Thyroid gland (tissue), 4 donors: ENCODE measurements around the gene EGF. TPM values are rescaled to one million over a fixed set of nuclear protein-coding genes. Genes with fewer than 3 reads are reported as not detected.
A peak's percentile ranks its signal among the peaks of the same experiment; 100 is the strongest.

Source experiments
- DNase-seq, 2 donors: peaks; one replicate each; pipeline ENCODE4 v3.0.0-alpha.2; 2019
- H3K27ac ChIP-seq, 3 donors: fragments of 200-600 bp; sonication (generic); 1 replicate in 2 of 3; 2 replicates in 1 of 3; pipeline ENCODE4 v1.5.1; 2016 to 2019; ENCODE audit warnings: mild to moderate bottlenecking in 1 of 3, moderate library complexity in 1 of 3
- H3K27me3 ChIP-seq: fragments of 200-600 bp; sonication (generic); one replicate; pipeline ENCODE4 v1.5.1; 2019
- H3K36me3 ChIP-seq, 2 donors: fragments of 200-600 bp; sonication (generic); one replicate each; pipeline ENCODE4 v1.5.1; 2016 to 2019
- H3K4me1 ChIP-seq, 2 donors: fragments of 200-600 bp; sonication (generic); one replicate each; pipeline ENCODE4 v1.5.1; 2017 to 2019
- H3K4me3 ChIP-seq, 3 donors: fragments of 200-600 bp; sonication (generic); replicated peaks in 1 of 3; 1 replicate in 2 of 3; 2 replicates in 1 of 3; pipeline ENCODE4 v1.5.1; 2016; ENCODE audit warnings: mild to moderate bottlenecking in 1 of 3
- H3K9me3 ChIP-seq: fragments of 200-600 bp; sonication (generic); one replicate; pipeline ENCODE4 v1.5.1; 2017
- POLR2A ChIP-seq, 2 donors: fragments of 450-650 bp; IDR thresholded peaks; one replicate each; pipeline ENCODE4 v1.6.1; 2017; ENCODE audit warnings: antibody characterized with exemption in 2 of 2, mild to moderate bottlenecking in 2 of 2, moderate library complexity in 1 of 2
- WGBS, 2 donors: methylation state at CpG; one replicate each; pipeline ENCODE4 v1.1.5; 2017; 5-methylcytosine and 5-hydroxymethylcytosine counted together
- intact Hi-C: fragments of 100-400 bp; cut with DNase I; formaldehyde crosslinking; loops from one replicate; pipeline ENCODE4 v1.15.1; 2023
- small RNA-seq: library from RNA; depleted of rRNA; stranded (forward); fragments of <200 nt; gene quantifications from one replicate; pipeline ENCODE3, GENCODE V24; 2016
- total RNA-seq, 4 donors: library from RNA; depleted of rRNA; stranded (reverse); fragments of >200 nt; gene quantifications; one replicate each; pipeline ENCODE4 v1.2.3, GENCODE V29; 2016
- TF ChIP-seq, protein P1 (sequence below), 6 experiments: fragments of 200-600 bp in 3 of 6; fragments of 450-650 bp in 3 of 6; sonication (generic) in 3 of 6; IDR thresholded peaks; one replicate each; pipeline ENCODE4 v1.5.1; 2016 to 2019; ENCODE audit warnings: antibody characterized with exemption in 6 of 6, mild to moderate bottlenecking in 2 of 6, inconsistent platforms in 1 of 6, moderate library complexity in 1 of 6

Gene EGF
- total RNA-seq, 4 donors from 2014 or later = 3.1 to 9.4 (median 7.9) TPM

DNA sequence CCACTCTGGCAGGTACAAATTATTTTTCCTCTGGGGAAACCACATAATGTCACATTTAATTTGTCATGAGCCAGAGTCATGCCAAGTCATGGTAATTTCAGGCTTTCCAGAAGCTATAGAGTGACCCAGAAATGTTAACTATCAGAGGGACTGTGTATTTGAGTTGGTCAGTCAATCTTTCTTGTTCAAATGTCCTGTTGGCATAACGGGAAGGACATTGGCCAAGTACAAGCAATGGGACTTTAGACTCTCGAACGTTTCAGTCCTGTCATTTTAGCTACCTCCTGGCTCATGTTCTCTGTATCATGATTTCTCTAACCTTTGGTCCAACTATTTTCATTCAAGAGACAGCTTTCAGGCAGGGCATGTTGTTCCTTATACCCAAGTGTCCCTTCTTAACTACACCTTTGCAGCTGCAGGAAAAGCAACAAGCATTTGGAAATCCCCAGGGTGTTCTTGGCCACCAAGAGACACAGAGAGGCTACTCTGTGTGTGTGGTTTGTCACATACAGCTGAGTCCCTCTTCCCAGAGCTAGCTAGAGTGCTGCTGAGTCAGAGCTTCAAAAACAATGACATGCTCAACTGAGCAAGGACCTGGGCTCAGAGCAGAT is 142.6 kb downstream of the EGF start:
- Histone ChIP-seq H3K27me3 (no peaks in the 10 kb centered on the region), H3K9me3 (no peaks in the 10 kb centered on the region), H3K4me1 (peaks cover 2 to 10% of the 10 kb centered on the region in 2 donors), H3K36me3 (no peaks in the 10 kb centered on the region), H3K27ac (peak overlapping the region in 2 of 3 donors; percentile 22 to 42), H3K4me3 (no peak overlapping the region)
- whole genome bisulfite sequencing, 2 donors = 22 to 28% methylated on average over 3 of the region's 3 CpGs
- peak; percentile 71 to 79 for DNase-seq
- no peak for TF ChIP-seq POLR2A (IDR thresholded peaks at IDR 0.05)
- TF ChIP-seq, protein P1, sequence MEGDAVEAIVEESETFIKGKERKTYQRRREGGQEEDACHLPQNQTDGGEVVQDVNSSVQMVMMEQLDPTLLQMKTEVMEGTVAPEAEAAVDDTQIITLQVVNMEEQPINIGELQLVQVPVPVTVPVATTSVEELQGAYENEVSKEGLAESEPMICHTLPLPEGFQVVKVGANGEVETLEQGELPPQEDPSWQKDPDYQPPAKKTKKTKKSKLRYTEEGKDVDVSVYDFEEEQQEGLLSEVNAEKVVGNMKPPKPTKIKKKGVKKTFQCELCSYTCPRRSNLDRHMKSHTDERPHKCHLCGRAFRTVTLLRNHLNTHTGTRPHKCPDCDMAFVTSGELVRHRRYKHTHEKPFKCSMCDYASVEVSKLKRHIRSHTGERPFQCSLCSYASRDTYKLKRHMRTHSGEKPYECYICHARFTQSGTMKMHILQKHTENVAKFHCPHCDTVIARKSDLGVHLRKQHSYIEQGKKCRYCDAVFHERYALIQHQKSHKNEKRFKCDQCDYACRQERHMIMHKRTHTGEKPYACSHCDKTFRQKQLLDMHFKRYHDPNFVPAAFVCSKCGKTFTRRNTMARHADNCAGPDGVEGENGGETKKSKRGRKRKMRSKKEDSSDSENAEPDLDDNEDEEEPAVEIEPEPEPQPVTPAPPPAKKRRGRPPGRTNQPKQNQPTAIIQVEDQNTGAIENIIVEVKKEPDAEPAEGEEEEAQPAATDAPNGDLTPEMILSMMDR (IDR thresholded peaks at IDR 0.05) = no peak
- intact Hi-C loops = no loop called here

DNA sequence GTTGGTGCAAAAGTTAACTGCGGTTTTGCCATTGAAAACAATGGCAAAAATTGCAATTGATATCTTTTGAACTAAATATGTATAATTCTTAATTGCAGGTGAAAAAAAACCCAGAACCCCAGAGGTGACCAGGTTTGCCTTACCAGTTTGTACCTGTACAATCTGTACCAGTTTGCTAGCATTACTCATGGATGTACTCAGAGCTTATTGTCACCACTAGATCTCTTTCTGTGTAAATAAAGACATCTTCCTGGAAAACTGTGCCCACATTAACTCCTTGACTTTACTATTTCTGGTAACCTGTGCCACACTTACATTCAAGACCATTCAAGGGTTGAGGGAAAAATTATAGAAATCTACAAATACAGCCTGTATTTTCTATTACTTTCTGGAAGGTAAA is 146.0 kb downstream of the EGF start:
- intact Hi-C loops = no loop called here

DNA sequence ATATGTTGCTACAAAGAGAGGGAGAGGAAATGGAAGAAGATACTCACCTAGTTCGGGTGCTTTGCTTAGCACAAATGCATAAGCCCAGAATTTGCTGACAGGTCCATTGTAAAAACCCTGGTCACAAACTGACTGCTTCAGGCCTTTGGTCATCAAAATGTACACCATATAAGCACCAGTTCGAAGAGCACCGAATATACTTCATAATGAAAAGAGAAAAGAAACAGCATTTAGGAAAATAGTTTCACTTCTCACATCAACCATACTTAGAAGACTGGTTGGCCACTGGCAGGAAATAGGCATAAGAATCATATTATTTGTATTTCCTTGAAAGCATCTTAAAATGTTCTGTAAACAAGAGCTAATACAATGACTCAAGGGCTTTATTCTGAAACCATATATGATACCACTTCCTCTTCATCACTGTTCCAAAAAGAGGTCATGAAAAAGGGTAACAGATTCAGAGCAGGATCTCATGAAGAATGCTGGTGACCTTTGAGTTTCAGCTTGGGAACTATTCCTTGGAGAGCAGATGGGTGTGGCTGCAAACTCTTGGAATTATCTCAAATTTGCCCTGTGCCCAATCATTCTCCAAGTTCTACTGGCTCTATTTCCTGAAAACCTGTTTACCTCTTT is 147.0 kb downstream of the EGF start:
- intact Hi-C loops = no loop called here
- Histone ChIP-seq H3K9me3 (no peaks in the 10 kb centered on the region), H3K4me3 (no peak overlapping the region), H3K4me1 (peaks cover 3 to 14% of the 10 kb centered on the region in 2 donors), H3K27me3 (no peaks in the 10 kb centered on the region), H3K27ac (no peak overlapping the region), H3K36me3 (no peaks in the 10 kb centered on the region)
- WGBS, 2 donors = 88 to 90% methylated on average over 3 of the region's 3 CpGs
- TF ChIP-seq, protein P1 (IDR thresholded peaks at IDR 0.05) = no peak
- no peak for TF ChIP-seq POLR2A (IDR thresholded peaks at IDR 0.05)
- no peak for DNase-seq

More for the DNA sequence above, 146.0 kb downstream of the EGF start:
- peaks cover 3 to 14% of the 10 kb centered on the region in 2 donors for H3K4me1 ChIP-seq
- H3K36me3 ChIP-seq = no peaks in the 10 kb centered on the region
- H3K27me3 ChIP-seq = no peaks in the 10 kb centered on the region
- H3K4me3 ChIP-seq = no peak overlapping the region
- 100% methylated on average over 1 of the region's 1 CpG for WGBS, 2 donors
- no peak for DNase-seq
- no peaks in the 10 kb centered on the region for H3K9me3 ChIP-seq
- H3K27ac ChIP-seq = no peak overlapping the region
- TF ChIP-seq POLR2A (IDR thresholded peaks at IDR 0.05) = no peak
- TF ChIP-seq, protein P1 (IDR thresholded peaks at IDR 0.05) = no peak

DNA sequence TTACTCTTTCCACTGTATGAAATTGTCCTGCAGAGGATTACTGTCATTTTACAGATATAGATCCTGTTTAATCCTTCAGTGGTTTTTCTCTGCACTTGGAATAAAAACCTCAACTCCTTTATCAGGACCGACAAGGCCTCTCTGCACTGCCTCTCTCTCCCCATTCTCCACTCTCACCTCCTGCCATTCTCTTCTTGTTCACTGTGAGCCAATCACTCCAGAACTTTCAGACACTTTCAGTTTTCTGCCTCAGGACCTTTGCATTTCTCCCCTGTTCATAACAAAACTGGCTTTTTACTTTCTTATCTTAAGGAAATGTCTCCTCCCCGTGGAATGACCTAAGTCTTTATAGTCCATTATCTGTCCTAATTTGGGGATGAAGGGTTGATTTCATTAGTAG is 148.4 kb downstream of the EGF start:
- intact Hi-C loops = no loop called here
- no peaks in the 10 kb centered on the region for H3K27me3 ChIP-seq
- WGBS, 2 donors = 81 to 87% methylated on average over 2 of the region's 2 CpGs

More for the DNA sequence above, 148.4 kb downstream of the EGF start:
- Histone ChIP-seq H3K27ac (no peak overlapping the region), H3K4me1 (peaks cover 3 to 9% of the 10 kb centered on the region in 2 donors), H3K36me3 (no peaks in the 10 kb centered on the region), H3K4me3 (no peak overlapping the region), H3K9me3 (no peaks in the 10 kb centered on the region)
- TF ChIP-seq, protein P1 (IDR thresholded peaks at IDR 0.05) = no peak
- TF ChIP-seq POLR2A (IDR thresholded peaks at IDR 0.05) = no peak
- no peak for DNase-seq

Small RNAs within 50 kb of the gene (small RNA-seq; reads per million reads assigned to genes)
- not detected for gene RNU6-35P

Other genes starting within 250 kb of the EGF start
- gene CASP6, start 209.4 kb upstream of the EGF start, total RNA-seq = 10 to 100 TPM; 16.2 to 25.6 (median 20.5) TPM
- 100 to 1,000 TPM in 1 of 4 donors, 10 to 100 TPM in 3; 37.9 to 216 (median 55.5) TPM for gene PLA2G12A, start 182.8 kb upstream of the EGF start, total RNA-seq
- gene CFI, start 110.9 kb upstream of the EGF start, total RNA-seq = 10 to 100 TPM; 21.2 to 58.5 (median 28.3) TPM
- gene GAR1, start 97.1 kb upstream of the EGF start, total RNA-seq = 1 to 10 TPM; 1.8 to 7.8 (median 5.1) TPM
- 1 to 10 TPM in 1 of 4 donors, under 1 TPM in 1, not detected in 2; 0.22 to 1.6 TPM for gene RRH, start 84.9 kb upstream of the EGF start, total RNA-seq
- gene LRIT3, start 64.8 kb upstream of the EGF start, total RNA-seq = under 1 TPM; 0.27 to 0.63 (median 0.39) TPM